Sigmoid colon (tissue), 7 donors: ENCODE data around the gene CACNG4. TPM values are rescaled to one million over a fixed set of nuclear protein-coding genes. Genes with fewer than 3 reads are reported as not detected.

Experiments used
- DNase-seq: peaks from one replicate; pipeline ENCODE4 v3.0.0-alpha.2; 2019
- H3K27ac ChIP-seq, 4 donors: fragments of 200-600 bp; sonication (generic); one replicate each; pipeline ENCODE4 v1.5.1; 2016 to 2019; ENCODE audit warnings: mild to moderate bottlenecking in 1 of 4
- H3K27me3 ChIP-seq, 3 donors: fragments of 200-600 bp; sonication (generic); one replicate each; pipeline ENCODE4 v1.5.1; 2019; ENCODE audit warnings: mild to moderate bottlenecking in 1 of 3
- H3K36me3 ChIP-seq, 4 donors: fragments of 200-600 bp; sonication (generic); one replicate each; pipeline ENCODE4 v1.5.1; 2016 to 2019
- H3K4me1 ChIP-seq, 4 donors: fragments of 200-600 bp; sonication (generic); one replicate each; pipeline ENCODE4 v1.5.1; 2017 to 2019
- H3K4me3 ChIP-seq, 4 donors: fragments of 200-600 bp; sonication (generic); one replicate each; pipeline ENCODE4 v1.5.1; 2017 to 2019; ENCODE audit warnings: mild to moderate bottlenecking in 2 of 4, moderate library complexity in 1 of 4
- H3K9me3 ChIP-seq, 4 donors: fragments of 200-600 bp in 3 of 4; sonication (generic) in 3 of 4; one replicate each; pipeline versions ENCODE4 v1.5.1 to v1.6.1; 2013 to 2019
- EP300 ChIP-seq, 4 donors: sonication (generic); formaldehyde crosslinking; IDR thresholded peaks; one replicate each; pipeline ENCODE4 v1.6.1; 2017; ENCODE audit warnings: antibody characterized with exemption in 4 of 4
- POLR2A ChIP-seq, 2 donors: fragments of 450-650 bp; IDR thresholded peaks; one replicate each; pipeline ENCODE4 v1.6.1; 2016; ENCODE audit warnings: antibody characterized with exemption in 2 of 2, mild to moderate bottlenecking in 2 of 2, moderate library complexity in 2 of 2
- POLR2AphosphoS5 ChIP-seq, 4 donors: sonication (generic); formaldehyde crosslinking; IDR thresholded peaks; one replicate each; pipeline ENCODE4 v1.6.1; 2017; ENCODE audit warnings: antibody characterized with exemption in 4 of 4
- WGBS, 2 donors: extraction: QIAGEN DNeasy Blood & Tissue Kit; methylation state at CpG; one replicate each; pipeline ENCODE4 v1.1.7; 2013; 5-methylcytosine and 5-hydroxymethylcytosine counted together
- intact Hi-C: fragments of 100-400 bp; cut with DNase I; formaldehyde crosslinking; loops from one replicate; pipeline ENCODE4 v1.15.1; 2023
- polyA plus RNA-seq, 3 donors: library from polyadenylated mRNA; stranded (reverse); fragments of 200-250 nt; gene quantifications; one replicate each; pipeline ENCODE4 v1.2.3, GENCODE V29; 2013
- total RNA-seq, 4 donors: library from RNA; depleted of rRNA; stranded (reverse); fragments of >200 nt; gene quantifications; one replicate each; pipeline ENCODE4 v1.1.0, GENCODE V29; 2016
- TF ChIP-seq, protein P1 (sequence below), 4 experiments: fragments of 450-650 bp in 3 of 4; fragments of 200-600 bp in 1 of 4; IDR thresholded peaks; one replicate each; pipeline ENCODE4 v1.5.1; 2016 to 2019; ENCODE audit warnings: antibody characterized with exemption in 4 of 4, mild to moderate bottlenecking in 3 of 4, moderate library complexity in 2 of 4
- donor health status: healthy with polysubstance abuse.
- donor health status: Bipolar disorder and iron deficiency.
- donor health status: healthy.

The CACNG4 gene
- total and polyA plus RNA-seq, 7 donors, result under 0.01 to 0.83 (median 0.29) TPM; not detected in 1

- WGBS, 2 donors, result 66 to 84% methylated on average over 29 of the region's 29 CpGs
- no peak for DNase-seq
- Histone ChIP-seq H3K9me3 (no peaks in the 10 kb centered on the region), H3K27ac (no peak overlapping the region), H3K4me3 (no peak overlapping the region), H3K27me3 (no peaks in the 10 kb centered on the region), H3K4me1 (no peaks in the 10 kb centered on the region), H3K36me3 (no peaks in the 10 kb centered on the region)
- TF ChIP-seq, protein P1, sequence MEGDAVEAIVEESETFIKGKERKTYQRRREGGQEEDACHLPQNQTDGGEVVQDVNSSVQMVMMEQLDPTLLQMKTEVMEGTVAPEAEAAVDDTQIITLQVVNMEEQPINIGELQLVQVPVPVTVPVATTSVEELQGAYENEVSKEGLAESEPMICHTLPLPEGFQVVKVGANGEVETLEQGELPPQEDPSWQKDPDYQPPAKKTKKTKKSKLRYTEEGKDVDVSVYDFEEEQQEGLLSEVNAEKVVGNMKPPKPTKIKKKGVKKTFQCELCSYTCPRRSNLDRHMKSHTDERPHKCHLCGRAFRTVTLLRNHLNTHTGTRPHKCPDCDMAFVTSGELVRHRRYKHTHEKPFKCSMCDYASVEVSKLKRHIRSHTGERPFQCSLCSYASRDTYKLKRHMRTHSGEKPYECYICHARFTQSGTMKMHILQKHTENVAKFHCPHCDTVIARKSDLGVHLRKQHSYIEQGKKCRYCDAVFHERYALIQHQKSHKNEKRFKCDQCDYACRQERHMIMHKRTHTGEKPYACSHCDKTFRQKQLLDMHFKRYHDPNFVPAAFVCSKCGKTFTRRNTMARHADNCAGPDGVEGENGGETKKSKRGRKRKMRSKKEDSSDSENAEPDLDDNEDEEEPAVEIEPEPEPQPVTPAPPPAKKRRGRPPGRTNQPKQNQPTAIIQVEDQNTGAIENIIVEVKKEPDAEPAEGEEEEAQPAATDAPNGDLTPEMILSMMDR (IDR thresholded peaks at IDR 0.05), result no peak
- TF ChIP-seq EP300 (IDR thresholded peaks at IDR 0.05) (no peak), POLR2AphosphoS5 (IDR thresholded peaks at IDR 0.05) (no peak), POLR2A (IDR thresholded peaks at IDR 0.05) (no peak)
- intact Hi-C loops, result no loop called here
Observed at GRCh38 chr17:67055811-67056745, 91.6 kb downstream of the CACNG4 start.

DNA sequence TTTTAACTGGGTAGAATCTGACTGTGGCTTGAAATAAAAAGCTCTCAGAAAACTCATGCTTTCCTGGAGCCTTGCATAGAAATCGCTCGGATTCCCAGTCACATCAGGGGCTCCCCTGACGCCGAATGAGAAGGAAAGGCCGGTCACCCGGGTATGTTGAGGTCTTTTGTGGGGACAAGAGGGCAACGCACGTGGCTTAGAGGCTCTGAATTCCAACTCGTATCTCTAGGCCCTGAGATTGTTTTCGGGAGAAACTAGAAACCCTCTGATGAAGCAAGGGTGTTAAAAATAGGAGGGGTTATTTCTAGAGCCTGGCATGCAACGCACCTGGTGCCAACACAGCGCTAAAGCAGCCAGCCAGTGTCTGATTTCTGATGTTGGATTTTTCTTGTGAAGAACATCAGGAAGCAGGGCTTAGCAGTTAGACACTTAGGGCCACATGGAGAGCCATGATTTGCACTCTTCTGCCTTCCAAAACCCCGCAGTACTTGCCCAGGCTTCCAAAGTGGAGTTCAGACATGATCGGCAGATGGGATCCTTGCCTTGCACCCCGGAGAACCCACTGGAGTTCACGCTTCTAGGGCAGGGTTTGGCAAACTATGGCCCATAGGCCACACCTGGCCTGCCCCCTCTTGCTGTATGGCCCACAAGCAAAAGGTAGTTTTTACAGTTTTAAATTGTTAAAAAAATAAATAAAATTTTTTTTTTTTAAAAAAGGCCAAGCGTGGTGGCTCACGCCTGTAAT lies 92.4 kb downstream of the CACNG4 start:
- TF ChIP-seq POLR2A (IDR thresholded peaks at IDR 0.05) (no peak), EP300 (IDR thresholded peaks at IDR 0.05) (no peak), POLR2AphosphoS5 (IDR thresholded peaks at IDR 0.05) (no peak)
- TF ChIP-seq, protein P1 (IDR thresholded peaks at IDR 0.05), result no peak

GRCh38 chr17:67058036-67058435 lies 93.5 kb downstream of the CACNG4 start:
- no peak for TF ChIP-seq POLR2AphosphoS5 (IDR thresholded peaks at IDR 0.05)
- TF ChIP-seq EP300 (IDR thresholded peaks at IDR 0.05), result no peak
- TF ChIP-seq POLR2A (IDR thresholded peaks at IDR 0.05), result no peak
- TF ChIP-seq, protein P1 (IDR thresholded peaks at IDR 0.05), result no peak
- H3K27me3 ChIP-seq, result no peaks in the 10 kb centered on the region
- no peak for DNase-seq
- no peaks in the 10 kb centered on the region for H3K36me3 ChIP-seq
- 97 to 98% methylated on average over 8 of the region's 8 CpGs for WGBS, 2 donors
- no peaks in the 10 kb centered on the region for H3K4me1 ChIP-seq
- H3K27ac ChIP-seq, result no peak overlapping the region
- H3K9me3 ChIP-seq, result no peaks in the 10 kb centered on the region
- no peak overlapping the region for H3K4me3 ChIP-seq
- intact Hi-C loops, result no loop called here

More for the DNA sequence above, 92.4 kb downstream of the CACNG4 start:
- no peak for DNase-seq
- Histone ChIP-seq H3K27me3 (no peaks in the 10 kb centered on the region), H3K36me3 (no peaks in the 10 kb centered on the region), H3K27ac (no peak overlapping the region), H3K9me3 (no peaks in the 10 kb centered on the region), H3K4me3 (no peak overlapping the region), H3K4me1 (no peaks in the 10 kb centered on the region)
- intact Hi-C loops, result no loop called here
- WGBS, 2 donors, result 61 to 83% methylated on average over 18 of the region's 18 CpGs

DNA sequence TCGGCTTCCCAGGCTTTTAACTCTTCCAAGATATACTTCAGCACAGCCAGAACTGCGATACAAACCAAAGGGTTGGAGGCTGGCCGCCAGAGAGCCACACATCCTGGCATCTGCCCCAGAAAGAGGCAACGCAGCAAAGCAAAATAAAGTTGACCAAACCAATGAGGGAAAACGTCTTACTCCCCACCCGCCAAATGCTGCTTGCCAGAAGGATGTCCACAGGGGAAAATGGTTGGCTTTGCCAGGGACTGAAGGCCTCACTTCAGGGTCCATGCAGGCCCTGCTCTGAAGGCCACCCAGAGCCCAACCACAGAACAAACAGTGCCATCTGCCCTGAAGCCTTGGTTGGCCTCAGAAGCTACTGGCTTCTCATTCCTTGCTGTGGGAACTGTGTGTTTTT lies 94.9 kb downstream of the CACNG4 start:
- intact Hi-C loops, result no loop called here
- TF ChIP-seq POLR2AphosphoS5 (IDR thresholded peaks at IDR 0.05) (no peak), POLR2A (IDR thresholded peaks at IDR 0.05) (no peak), EP300 (IDR thresholded peaks at IDR 0.05) (no peak)
- TF ChIP-seq, protein P1 (IDR thresholded peaks at IDR 0.05), result no peak
- Histone ChIP-seq H3K9me3 (no peaks in the 10 kb centered on the region), H3K4me1 (no peaks in the 10 kb centered on the region), H3K4me3 (no peak overlapping the region), H3K36me3 (no peaks in the 10 kb centered on the region), H3K27ac (no peak overlapping the region), H3K27me3 (no peaks in the 10 kb centered on the region)
- WGBS, 2 donors, result 88 to 90% methylated on average over 6 of the region's 6 CpGs
- DNase-seq, result no peak
